BJ (cell line): ENCODE measurements around the gene C1orf141. TPM values are rescaled to one million over a fixed set of nuclear protein-coding genes. Genes with fewer than 3 reads are reported as not detected.
"Not testable (repeated sequence)": the region's sequence is repeated elsewhere in the genome, so short reads cannot be mapped to it uniquely, and the experiment has no call there.

Source experiments
- CTCF ChIA-PET: fragments of 350-600 bp; formaldehyde crosslinking; extraction: SDS; loops from one replicate; lab custom pipeline; 2021; ENCODE audit warnings: antibody characterized with exemption, inconsistent platforms; lab: Yijun Ruan, JAX
- POLR2A ChIA-PET: fragments of 300-600 bp; sonication (Branson Sonifier 250); formaldehyde crosslinking; extraction: SDS; loops from one replicate; lab custom pipeline; 2021; ENCODE audit warnings: antibody characterized with exemption; lab: Charles Lee
- DNase-seq: peaks from one replicate; pipeline ENCODE4 v3.0.0-alpha.2; 2011; ENCODE audit warnings: low read depth
- H3K27me3 ChIP-seq: 2 replicates; pipeline ENCODE4 v1.6.0; 2011; ENCODE audit warnings: low read length; ENCODE audit not compliant: control insufficient read depth, insufficient read depth
- H3K36me3 ChIP-seq: 2 replicates; pipeline ENCODE4 v1.5.1; 2011; ENCODE audit warnings: low read length; ENCODE audit not compliant: control insufficient read depth, insufficient read depth
- H3K4me3 ChIP-seq: 2 replicates; pipeline ENCODE4 v1.5.1; 2011; ENCODE audit warnings: low read depth, mild to moderate bottlenecking, control low read depth, low read length
- CTCF ChIP-seq: IDR thresholded peaks from 2 replicates; pipeline ENCODE4 v1.5.1; 2011; ENCODE audit warnings: low read depth, mild to moderate bottlenecking, control low read depth, inconsistent platforms, low read length, moderate library complexity; ENCODE audit not compliant: insufficient read depth
- polyA plus RNA-seq: library from polyadenylated mRNA; depleted of rRNA; stranded (reverse); fragments of >200 nt; gene quantifications from 2 replicates; pipeline ENCODE4 v1.2.3, GENCODE V29; 2011

Gene C1orf141
- polyA plus RNA-seq, 1 experiment: not detected

- Histone ChIP-seq H3K36me3 (no peaks in the 10 kb centered on the region), H3K27me3 (no peaks in the 10 kb centered on the region; the same call in 1 of the 2 replicates), H3K4me3 (no peak overlapping the region)
- CTCF ChIA-PET: interaction anchor here (0.7 to 4.0 kb wide), 40 partner anchors 8 to 396 kb away, joined by 3 to 143 read pairs (median 4); partner anchors contain the start of genes IL23R and SLC35D1
- POLR2A ChIA-PET: interaction anchor here (0.6 kb wide), 1 partner anchor 21 kb away, joined by 3 read pairs; no protein-coding TSS in a partner anchor
- DNase-seq: peak; percentile 16
- TF ChIP-seq CTCF: peak; percentile 86
These were observed 14.5 kb upstream of the C1orf141 start for GRCh38 chr1:67149179-67149770.

GRCh38 chr1:67148516-67149178 lies 13.9 kb upstream of the C1orf141 start:
- Histone ChIP-seq H3K36me3 (no peaks in the 10 kb centered on the region), H3K27me3 (no peaks in the 10 kb centered on the region), H3K4me3 (no peak overlapping the region)
- ChIA-PET CTCF (interaction anchor here (0.8 to 4.0 kb wide), 37 partner anchors 8 to 395 kb away, joined by 3 to 143 read pairs (median 4); partner anchors contain the start of genes IL23R and SLC35D1), POLR2A (interaction anchor here (0.6 kb wide), 1 partner anchor 20 kb away, joined by 3 read pairs; no protein-coding TSS in a partner anchor)
- no peak for TF ChIP-seq CTCF
- DNase-seq: no peak

GRCh38 chr1:67147973-67148372 lies 13.2 kb upstream of the C1orf141 start:
- H3K27me3 ChIP-seq, DNase-seq, POLR2A ChIA-PET, H3K36me3 ChIP-seq, H3K4me3 ChIP-seq: not testable (repeated sequence)
- CTCF ChIA-PET: interaction anchor here (0.6 to 4.0 kb wide), 22 partner anchors 11 to 390 kb away, joined by 3 to 143 read pairs (median 7); partner anchors contain the start of gene SLC35D1

GRCh38 chr1:67146539-67146938 lies 11.8 kb upstream of the C1orf141 start:
- H3K27me3 ChIP-seq: no peaks in the 10 kb centered on the region
- CTCF ChIA-PET: interaction anchor here (3.5 to 3.7 kb wide), 2 partner anchors 150 to 382 kb away, joined by 23 to 48 read pairs; no protein-coding TSS in a partner anchor
- POLR2A ChIA-PET: no interaction called here
- H3K36me3 ChIP-seq: no peaks in the 10 kb centered on the region
- TF ChIP-seq CTCF: no peak
- H3K4me3 ChIP-seq: no peak overlapping the region
- no peak for DNase-seq

- ChIA-PET CTCF (interaction anchor here (1.3 to 3.7 kb wide), 2 partner anchors 11 to 150 kb away, joined by 3 to 23 read pairs; partner anchors contain the start of gene C1orf141), POLR2A (no interaction called here)
- no peak for DNase-seq
- Histone ChIP-seq H3K4me3 (no peak overlapping the region), H3K36me3 (no peaks in the 10 kb centered on the region), H3K27me3 (no peaks in the 10 kb centered on the region)
- no peak for TF ChIP-seq CTCF
These were observed 11.3 kb upstream of the C1orf141 start for GRCh38 chr1:67146101-67146500.
